Heart right ventricle (tissue), 16 donors: Measurements from ENCODE around the gene DBH. TPM values are rescaled to one million over a fixed set of nuclear protein-coding genes. Genes with fewer than 3 reads are reported as not detected.

Experiments
- ATAC-seq, 8 donors: fragments of 200-7000 bp; cut with Tn5 transposase; one replicate each; pipeline ENCODE4 v1.9.1; 2020; ENCODE audit warnings: mild to moderate bottlenecking in 8 of 8, moderate library complexity in 8 of 8, moderate number of reproducible peaks in 1 of 8
- DNase-seq, 2 donors: peaks; one replicate each; pipeline ENCODE4 v3.0.0-alpha.2; 2020
- H3K27ac ChIP-seq, 10 donors: fragments of 200-600 bp; sonication (generic) in 2 of 10; one replicate each; pipeline versions ENCODE4 v1.5.0 to v1.8.0; 2020 to 2022; ENCODE audit warnings: mild to moderate bottlenecking in 3 of 10
- H3K27me3 ChIP-seq, 7 donors: fragments of 200-600 bp; one replicate each; pipeline ENCODE4 v1.8.0; 2021 to 2022; ENCODE audit warnings: mild to moderate bottlenecking in 2 of 7
- H3K36me3 ChIP-seq, 9 donors: fragments of 200-600 bp; sonication (generic) in 1 of 9; one replicate each; pipeline versions ENCODE4 v1.5.0 to v1.8.0; 2020 to 2022; ENCODE audit warnings: mild to moderate bottlenecking in 2 of 9
- H3K4me1 ChIP-seq, 9 donors: fragments of 200-600 bp; sonication (generic) in 1 of 9; one replicate each; pipeline versions ENCODE4 v1.5.0 to v1.8.0; 2020 to 2022; ENCODE audit warnings: mild to moderate bottlenecking in 4 of 9
- H3K4me3 ChIP-seq, 10 donors: fragments of 200-600 bp; sonication (generic) in 2 of 10; one replicate each; pipeline versions ENCODE4 v1.5.0 to v1.8.0; 2020 to 2022; ENCODE audit warnings: mild to moderate bottlenecking in 7 of 10, moderate library complexity in 2 of 10
- H3K9me3 ChIP-seq, 11 donors: fragments of 200-600 bp in 10 of 11; sonication (generic) in 2 of 11; one replicate each; pipeline versions ENCODE4 v1.5.0 to v1.8.0; 2013 to 2022; ENCODE audit warnings: mild to moderate bottlenecking in 2 of 11, control low read depth in 1 of 11, moderate library complexity in 1 of 11
- WGBS, 2 donors: extraction: QIAGEN DNeasy Blood & Tissue Kit; methylation state at CpG; one replicate each; pipeline ENCODE4 v1.1.7; 2013; ENCODE audit warnings: inconsistent platforms in 1 of 2; 5-methylcytosine and 5-hydroxymethylcytosine counted together
- intact Hi-C, 10 donors: fragments of 100-400 bp; cut with DNase I; formaldehyde crosslinking; loops; one replicate each; pipeline versions ENCODE4 v1.11.1 to v1.14.2; 2022
- polyA plus RNA-seq, 2 donors: library from polyadenylated mRNA; stranded (reverse); fragments of 200-250 nt; gene quantifications; one replicate each; pipeline ENCODE4 v1.2.3, GENCODE V29; 2013
- total RNA-seq, 10 donors: library from RNA; stranded (reverse); fragmentation: NEBNext Ultra II Directional in 3 of 10; extraction: Animal tissue kit (Norgen Biotek cat#: 25700) in 3 of 10; gene quantifications; one replicate each; pipeline versions ENCODE4 v1.2.1 to v1.2.4, GENCODE V29; 2021 to 2023
- TF ChIP-seq, protein P1 (sequence below), 9 donors: fragments of 200-600 bp; sonication (generic) in 2 of 9; IDR thresholded peaks; one replicate each; pipeline versions ENCODE4 v1.5.0 to v1.8.0; 2021 to 2022; ENCODE audit warnings: antibody characterized with exemption in 9 of 9, mild to moderate bottlenecking in 5 of 9, moderate library complexity in 1 of 9
- donor health status: Arrhythmogenic right ventricular cardiomyopathy.
- donor health status: ischemic (EF 13 %, LVEDD 7.1; RV severe dilation, severe dysfunction).
- donor health status: healthy with polysubstance abuse.
- donor health status: DM: no; HTN: yes; CAD: no.
- donor health status: DM: no; HTN: no; CAD: no.
- donor health status: ischemic (EF 25% LVEDD 6.9; RV normal size, moderate dysfunction).
- donor health status: ischemic (EF 25% LVEDD 5.7; RV mildly dilated, moderate dysfunction).
- donor health status: healthy.
- donor health status: DM: yes; HTN: yes; CAD: no.
- donor health status: Ischemic cardiomyopathy.
- donor health status: ischemic (EF 35%, LVEDD 5.7; RV mildly dilated, moderate dysfunction).
- donor health status: nonischemic (EF 11% LVEDD 7.7; RV severe dilation, severe dysfunction).
- donor health status: DM: yes; HTN: yes; CAD: no.
- donor health status: PGD.
- donor health status: ischemic (EF 29% LVEDD 5.4; RV normal size, mild dysfunction).
- donor health status: nonischemic (EF 23%, LVEDD 6.1; RV moderate dilation, normal function).

Gene DBH
- total and polyA plus RNA-seq, 12 donors, result 0.01 to 0.09 TPM; not detected in 10

DNA sequence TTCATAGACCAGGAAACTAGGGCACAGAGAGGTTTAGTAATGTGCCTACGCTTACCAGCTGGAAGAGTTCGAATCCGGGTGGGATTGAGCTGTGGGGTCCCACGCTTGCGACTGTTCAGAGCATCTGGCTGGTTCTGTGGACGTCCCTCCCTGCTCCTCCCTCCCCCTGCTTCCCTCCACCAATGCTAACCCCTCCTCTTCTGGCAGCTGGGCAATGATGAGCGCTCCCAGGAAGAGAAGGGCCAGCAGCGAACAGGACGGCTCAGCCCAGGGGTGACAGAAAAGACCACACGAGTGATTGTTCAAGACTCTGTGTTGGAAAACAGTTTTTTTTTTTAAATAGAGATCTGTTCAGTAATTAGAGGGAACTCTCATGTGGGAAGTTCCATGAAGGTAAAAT lies 33.9 kb upstream of the DBH start:
- DNase-seq (no peak), ATAC-seq (no peak)
- intact Hi-C loops, result no loop called here
- Histone ChIP-seq H3K36me3 (no peaks in the 10 kb centered on the region), H3K9me3 (peaks cover 0 to 20% (median 10%) of the 10 kb centered on the region in 11 donors), H3K4me3 (no peak overlapping the region), H3K4me1 (no peaks in the 10 kb centered on the region), H3K27me3 (peaks cover 1 to 62% (median 49%) of the 10 kb centered on the region in 7 donors), H3K27ac (no peak overlapping the region)
- TF ChIP-seq, protein P1, sequence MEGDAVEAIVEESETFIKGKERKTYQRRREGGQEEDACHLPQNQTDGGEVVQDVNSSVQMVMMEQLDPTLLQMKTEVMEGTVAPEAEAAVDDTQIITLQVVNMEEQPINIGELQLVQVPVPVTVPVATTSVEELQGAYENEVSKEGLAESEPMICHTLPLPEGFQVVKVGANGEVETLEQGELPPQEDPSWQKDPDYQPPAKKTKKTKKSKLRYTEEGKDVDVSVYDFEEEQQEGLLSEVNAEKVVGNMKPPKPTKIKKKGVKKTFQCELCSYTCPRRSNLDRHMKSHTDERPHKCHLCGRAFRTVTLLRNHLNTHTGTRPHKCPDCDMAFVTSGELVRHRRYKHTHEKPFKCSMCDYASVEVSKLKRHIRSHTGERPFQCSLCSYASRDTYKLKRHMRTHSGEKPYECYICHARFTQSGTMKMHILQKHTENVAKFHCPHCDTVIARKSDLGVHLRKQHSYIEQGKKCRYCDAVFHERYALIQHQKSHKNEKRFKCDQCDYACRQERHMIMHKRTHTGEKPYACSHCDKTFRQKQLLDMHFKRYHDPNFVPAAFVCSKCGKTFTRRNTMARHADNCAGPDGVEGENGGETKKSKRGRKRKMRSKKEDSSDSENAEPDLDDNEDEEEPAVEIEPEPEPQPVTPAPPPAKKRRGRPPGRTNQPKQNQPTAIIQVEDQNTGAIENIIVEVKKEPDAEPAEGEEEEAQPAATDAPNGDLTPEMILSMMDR (IDR thresholded peaks at IDR 0.05), result no peak
- 68 to 69% methylated on average over 10 of the region's 10 CpGs for WGBS, 2 donors

GRCh38 chr9:133603135-133603927 lies 32.8 kb upstream of the DBH start:
- no peak overlapping the region for H3K27ac ChIP-seq
- no peak overlapping the region for H3K4me3 ChIP-seq
- DNase-seq, result no peak
- intact Hi-C loops, result no loop called here
- TF ChIP-seq, protein P1 (IDR thresholded peaks at IDR 0.05), result no peak
- H3K27me3 ChIP-seq, result peaks cover 6 to 72% (median 60%) of the 10 kb centered on the region in 7 donors
- H3K4me1 ChIP-seq, result no peaks in the 10 kb centered on the region
- WGBS, 2 donors, result 43 to 44% methylated on average over 14 of the region's 14 CpGs
- H3K9me3 ChIP-seq, result peaks cover 0 to 9% (median 0%) of the 10 kb centered on the region in 11 donors
- H3K36me3 ChIP-seq, result no peaks in the 10 kb centered on the region
- ATAC-seq, result no peak

GRCh38 chr9:133604214-133604613 lies 31.9 kb upstream of the DBH start:
- no peak overlapping the region for H3K4me3 ChIP-seq
- peaks cover 6 to 79% (median 67%) of the 10 kb centered on the region in 7 donors for H3K27me3 ChIP-seq
- intact Hi-C loops, result no loop called here
- no peak overlapping the region for H3K27ac ChIP-seq
- WGBS, 2 donors, result 27 to 32% methylated on average over 5 of the region's 5 CpGs
- H3K9me3 ChIP-seq, result peaks cover 0 to 1% (median 0%) of the 10 kb centered on the region in 11 donors
- no peaks in the 10 kb centered on the region for H3K36me3 ChIP-seq
- ATAC-seq (no peak), DNase-seq (no peak)
- H3K4me1 ChIP-seq, result no peaks in the 10 kb centered on the region
- TF ChIP-seq, protein P1 (IDR thresholded peaks at IDR 0.05), result peak in 2 of 9 donors; percentile 8 to 18

GRCh38 chr9:133604856-133605255 lies 31.3 kb upstream of the DBH start:
- no peak for ATAC-seq
- peaks cover 6 to 85% (median 73%) of the 10 kb centered on the region in 7 donors for H3K27me3 ChIP-seq
- WGBS, 2 donors, result 57 to 61% methylated on average over 14 of the region's 14 CpGs
- TF ChIP-seq, protein P1 (IDR thresholded peaks at IDR 0.05), result no peak
- no peak for DNase-seq
- no peak overlapping the region for H3K27ac ChIP-seq
- intact Hi-C loops, result no loop called here
- H3K4me1 ChIP-seq, result no peaks in the 10 kb centered on the region
- no peaks in the 10 kb centered on the region for H3K36me3 ChIP-seq
- no peak overlapping the region for H3K4me3 ChIP-seq
- H3K9me3 ChIP-seq, result no peaks in the 10 kb centered on the region
